HEK293 (cell line): Measurements from ENCODE around the gene MT1B.

Experiments
- CTCF ChIA-PET: fragments of 350-600 bp; formaldehyde crosslinking; extraction: SDS; loops from one replicate; lab custom pipeline; 2021; ENCODE audit warnings: antibody characterized with exemption; lab: Yijun Ruan, JAX
- POLR2A ChIA-PET: fragments of 300-600 bp; formaldehyde crosslinking; extraction: SDS; loops from one replicate; lab custom pipeline; 2020; ENCODE audit warnings: antibody characterized with exemption, inconsistent platforms; lab: Yijun Ruan, JAX
- H3K27ac ChIP-seq: fragments of 200-500 bp; sonication (Bioruptor generic); 2 replicates; pipeline ENCODE4 v1.5.1; 2014; ENCODE audit warnings: low read depth, low read length, control low read depth, inconsistent platforms; ENCODE audit errors: extremely low read depth
- H3K36me3 ChIP-seq, 2 experiments: fragments of 200-500 bp in 1 of 2; sonication (Bioruptor generic) in 1 of 2; 1 replicate in 1 of 2; 2 replicates in 1 of 2; pipeline ENCODE4 v1.5.1; 2014 to 2017; ENCODE audit warnings: inconsistent platforms in 2 of 2, low read length in 2 of 2; ENCODE audit not compliant: control insufficient read depth in 2 of 2, insufficient read depth in 1 of 2
- H3K4me1 ChIP-seq: fragments of 200-500 bp; sonication (Bioruptor generic); 2 replicates; pipeline ENCODE4 v1.5.1; 2014; ENCODE audit warnings: mild to moderate bottlenecking, low read length, inconsistent platforms; ENCODE audit not compliant: control insufficient read depth, insufficient read depth
- H3K4me3 ChIP-seq: 2 replicates; pipeline ENCODE4 v1.5.1; 2011; ENCODE audit warnings: low read depth, mild to moderate bottlenecking, control low read depth, low read length, moderate library complexity
- H3K9me3 ChIP-seq: fragments of 200-500 bp; sonication (Bioruptor generic); 2 replicates; pipeline ENCODE4 v1.5.1; 2014; ENCODE audit warnings: low read depth, low read length, inconsistent platforms; ENCODE audit not compliant: control insufficient read depth, insufficient read depth
- EGR2 ChIP-seq: fragments of 450-650 bp; formaldehyde crosslinking; IDR thresholded peaks from 2 replicates; pipeline ENCODE4 v1.5.1; 2016; ENCODE audit warnings: low read depth, missing biosample characterization, missing genetic modification characterization
- GLI2 ChIP-seq: fragments of 450-650 bp; formaldehyde crosslinking; IDR thresholded peaks from 2 replicates; pipeline ENCODE4; 2017; ENCODE audit warnings: missing biosample characterization, missing genetic modification characterization, low read depth, borderline replicate concordance
- KLF9 ChIP-seq: fragments of 450-650 bp; formaldehyde crosslinking; IDR thresholded peaks from 2 replicates; pipeline ENCODE4 v1.5.1; 2016; ENCODE audit warnings: missing biosample characterization, missing genetic modification characterization, low read depth
- REPIN1 ChIP-seq: fragments of 450-650 bp; formaldehyde crosslinking; IDR thresholded peaks from 2 replicates; pipeline ENCODE4 v1.5.1; 2017; ENCODE audit warnings: missing biosample characterization, missing genetic modification characterization, low read depth
- SALL2 ChIP-seq: fragments of 450-650 bp; formaldehyde crosslinking; IDR thresholded peaks from 2 replicates; pipeline ENCODE4 v1.5.0; 2017; ENCODE audit warnings: missing biosample characterization, mild to moderate bottlenecking, missing genetic modification characterization, borderline replicate concordance
- ZBTB20 ChIP-seq: fragments of 450-650 bp; formaldehyde crosslinking; IDR thresholded peaks from 2 replicates; pipeline ENCODE4 v1.5.1; 2016; ENCODE audit warnings: missing biosample characterization, missing genetic modification characterization
- ZBTB21 ChIP-seq: fragments of 450-650 bp; formaldehyde crosslinking; IDR thresholded peaks from 2 replicates; pipeline ENCODE4 v1.5.1; 2017; ENCODE audit warnings: missing biosample characterization, missing genetic modification characterization
- ZBTB7A ChIP-seq: fragments of 450-650 bp; formaldehyde crosslinking; IDR thresholded peaks from 2 replicates; pipeline ENCODE4 v1.5.1; 2016; ENCODE audit warnings: low read depth, missing biosample characterization, missing genetic modification characterization
- ZEB2 ChIP-seq: fragments of 450-650 bp; formaldehyde crosslinking; IDR thresholded peaks from 2 replicates; pipeline ENCODE4 v1.5.1; 2016; ENCODE audit warnings: missing biosample characterization, missing genetic modification characterization
- ZNF138 ChIP-seq: fragments of 450-650 bp; formaldehyde crosslinking; IDR thresholded peaks from 2 replicates; pipeline ENCODE4 v1.5.1; 2016; ENCODE audit warnings: missing biosample characterization, missing genetic modification characterization, borderline replicate concordance
- ZNF155 ChIP-seq: fragments of 450-650 bp; formaldehyde crosslinking; IDR thresholded peaks from 2 replicates; pipeline ENCODE4 v1.5.1; 2016; ENCODE audit warnings: missing biosample characterization, missing genetic modification characterization
- ZNF16 ChIP-seq: fragments of 450-650 bp; formaldehyde crosslinking; IDR thresholded peaks from 2 replicates; pipeline ENCODE4 v1.5.1; 2016; ENCODE audit warnings: low read depth, missing biosample characterization, missing genetic modification characterization
- ZNF239 ChIP-seq: fragments of 450-650 bp; formaldehyde crosslinking; IDR thresholded peaks from 2 replicates; pipeline ENCODE4 v1.5.1; 2016; ENCODE audit warnings: missing biosample characterization, missing genetic modification characterization
- ZNF274 ChIP-seq, 2 experiments: fragments of 200-500 bp in 1 of 2; fragments of 450-650 bp in 1 of 2; sonication (Bioruptor generic) in 1 of 2; formaldehyde crosslinking in 1 of 2; IDR thresholded peaks; 2 replicates each; pipeline versions ENCODE4 v1.5.1 to v1.6.1; 2014 to 2016; ENCODE audit warnings: borderline replicate concordance in 1 of 2, inconsistent platforms in 1 of 2, low read length in 1 of 2, missing biosample characterization in 1 of 2, missing genetic modification characterization in 1 of 2
- ZNF404 ChIP-seq: fragments of 450-650 bp; formaldehyde crosslinking; IDR thresholded peaks from 2 replicates; pipeline ENCODE4 v1.5.1; 2017; ENCODE audit warnings: missing biosample characterization, missing genetic modification characterization
- ZNF521 ChIP-seq: fragments of 450-650 bp; formaldehyde crosslinking; IDR thresholded peaks from 2 replicates; pipeline ENCODE4 v1.5.1; 2017; ENCODE audit warnings: missing biosample characterization, mild to moderate bottlenecking, missing genetic modification characterization
- ZNF629 ChIP-seq: fragments of 450-650 bp; formaldehyde crosslinking; IDR thresholded peaks from 2 replicates; pipeline ENCODE4 v1.5.1; 2017; ENCODE audit warnings: missing biosample characterization, missing genetic modification characterization
- TF ChIP-seq, protein P1 (sequence below): fragments of 450-650 bp; formaldehyde crosslinking; IDR thresholded peaks from 2 replicates; pipeline ENCODE4 v1.5.1; 2017; ENCODE audit warnings: missing biosample characterization, missing genetic modification characterization
- TF ChIP-seq, protein P2 (sequence below): fragments of 450-650 bp; formaldehyde crosslinking; IDR thresholded peaks from 2 replicates; pipeline ENCODE4 v1.5.1; 2017; ENCODE audit warnings: missing biosample characterization, missing genetic modification characterization
- TF ChIP-seq, protein P3 (sequence below): fragments of 450-650 bp; formaldehyde crosslinking; conservative IDR thresholded peaks from 2 replicates; pipeline ENCODE4 v1.5.1; 2016; ENCODE audit warnings: low read depth, missing biosample characterization, missing genetic modification characterization
- TF ChIP-seq, protein P4 (sequence below): fragments of 450-650 bp; formaldehyde crosslinking; IDR thresholded peaks from 2 replicates; pipeline ENCODE4 v1.5.1; 2016; ENCODE audit warnings: missing biosample characterization, missing genetic modification characterization, borderline replicate concordance

MT1B gene

DNA sequence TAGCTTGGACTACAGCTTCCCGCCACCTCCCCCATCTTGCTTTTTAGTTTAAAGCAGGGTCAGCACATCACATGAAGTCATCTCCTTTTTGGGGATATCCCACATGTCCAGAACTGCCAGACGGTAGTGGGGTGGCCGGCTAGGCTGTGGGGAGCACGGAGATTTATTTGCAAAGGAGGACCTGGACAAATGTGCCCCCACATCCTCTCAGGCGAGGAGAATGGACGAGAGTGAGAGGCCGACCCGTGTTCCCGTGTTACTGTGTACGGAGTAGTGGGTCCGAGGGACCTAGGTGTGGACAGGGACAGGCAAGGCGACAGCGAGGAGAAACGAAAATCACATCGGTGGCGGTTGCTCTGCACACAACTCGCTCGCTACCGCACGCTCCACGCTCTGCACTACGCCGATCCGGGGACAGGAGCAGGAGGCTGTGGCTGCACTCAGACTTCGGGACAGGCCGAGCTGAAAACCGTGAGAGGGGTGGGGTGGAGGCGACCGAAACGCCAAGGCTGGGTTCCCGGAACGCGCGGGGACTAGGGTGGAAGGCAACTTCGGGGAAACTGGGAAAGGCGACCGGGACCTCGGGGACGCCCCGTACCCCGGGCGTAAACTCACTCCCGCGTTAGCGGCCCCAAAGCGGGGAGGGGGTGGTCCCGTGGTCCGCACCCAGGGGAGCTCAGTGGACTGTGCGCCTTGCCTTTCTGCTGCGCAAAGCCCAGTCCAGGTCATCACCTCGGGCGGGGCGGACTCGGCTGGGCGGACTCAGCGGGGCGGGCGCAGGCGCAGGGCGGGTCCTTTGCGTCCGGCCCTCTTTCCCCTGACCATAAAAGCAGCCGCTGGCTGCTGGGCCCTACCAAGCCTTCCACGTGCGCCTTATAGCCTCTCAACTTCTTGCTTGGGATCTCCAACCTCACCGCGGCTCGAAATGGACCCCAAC, 13.6 kb upstream of the MT1B start, which contains the start of gene MT1A:
Gene MT1A, plus strand, starts transcription at position 853 of the 937 bp plus-strand sequence. Its CDS starts 73 bp downstream, at position 926.
- ChIA-PET POLR2A (no interaction called here), CTCF (interaction anchor here (1.0 to 1.2 kb wide), 2 partner anchors 11 to 61 kb away, joined by 3 read pairs; no protein-coding TSS in a partner anchor)
- H3K36me3 ChIP-seq: no peaks in the 10 kb centered on the region
- no peaks in the 10 kb centered on the region for H3K9me3 ChIP-seq
- no peak within 1 kb of the TSS for H3K27ac ChIP-seq
- no peaks in the 10 kb centered on the region for H3K4me1 ChIP-seq
- no peak within 1 kb of the TSS for H3K4me3 ChIP-seq
- TF ChIP-seq ZNF404 (tag by site-specific recombination) (no peak), ZNF521 (no peak), ZEB2 (tag by site-specific recombination) (no peak), EGR2 (tag by site-specific recombination) (no peak)
- TF ChIP-seq, protein P1, sequence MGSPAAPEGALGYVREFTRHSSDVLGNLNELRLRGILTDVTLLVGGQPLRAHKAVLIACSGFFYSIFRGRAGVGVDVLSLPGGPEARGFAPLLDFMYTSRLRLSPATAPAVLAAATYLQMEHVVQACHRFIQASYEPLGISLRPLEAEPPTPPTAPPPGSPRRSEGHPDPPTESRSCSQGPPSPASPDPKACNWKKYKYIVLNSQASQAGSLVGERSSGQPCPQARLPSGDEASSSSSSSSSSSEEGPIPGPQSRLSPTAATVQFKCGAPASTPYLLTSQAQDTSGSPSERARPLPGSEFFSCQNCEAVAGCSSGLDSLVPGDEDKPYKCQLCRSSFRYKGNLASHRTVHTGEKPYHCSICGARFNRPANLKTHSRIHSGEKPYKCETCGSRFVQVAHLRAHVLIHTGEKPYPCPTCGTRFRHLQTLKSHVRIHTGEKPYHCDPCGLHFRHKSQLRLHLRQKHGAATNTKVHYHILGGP (tag by site-specific recombination): no peak

DNA sequence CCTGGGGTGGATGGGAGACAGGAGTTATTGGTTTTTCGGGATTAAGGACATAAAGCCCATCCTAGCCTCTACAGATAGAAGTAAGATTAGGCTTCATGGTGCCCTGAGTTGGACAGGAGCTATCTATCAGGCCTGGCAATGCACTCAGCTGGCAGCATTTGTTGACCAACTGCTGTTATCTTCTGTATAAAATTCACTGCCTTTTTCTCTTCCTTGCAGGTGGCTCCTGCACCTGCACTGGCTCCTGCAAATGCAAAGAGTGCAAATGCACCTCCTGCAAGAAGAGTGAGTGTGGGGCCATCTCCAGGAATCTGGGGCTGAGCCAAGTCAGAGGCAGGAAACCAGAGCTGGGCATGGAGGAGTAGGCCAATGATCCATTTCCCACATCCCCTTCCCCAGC, 12.6 kb upstream of the MT1B start:
- Histone ChIP-seq H3K36me3 (no peaks in the 10 kb centered on the region), H3K9me3 (no peaks in the 10 kb centered on the region)
- CTCF ChIA-PET: interaction anchor here (0.5 to 0.7 kb wide), 2 partner anchors 12 to 35 kb away, joined by 3 read pairs; no protein-coding TSS in a partner anchor

DNA sequence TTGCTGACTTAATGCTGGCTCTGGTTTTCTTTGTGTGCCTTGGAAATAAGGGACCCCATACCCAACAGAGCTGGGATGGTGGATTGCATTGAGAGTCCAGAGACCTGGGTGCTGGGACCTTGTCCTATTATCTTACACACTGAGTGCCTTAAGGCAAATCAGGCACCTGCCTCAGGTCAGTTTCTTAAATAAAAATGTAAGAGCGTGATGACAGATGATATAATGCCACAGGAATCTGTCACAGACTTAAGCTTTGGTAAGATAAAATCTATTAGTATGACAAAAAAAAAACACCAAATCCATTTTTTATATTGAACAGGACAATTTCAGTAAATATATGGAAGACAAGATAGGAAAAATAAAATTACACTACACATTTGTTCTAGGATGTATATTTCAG, 11.6 kb upstream of the MT1B start:
- Histone ChIP-seq H3K4me1 (no peaks in the 10 kb centered on the region), H3K4me3 (no peak overlapping the region), H3K27ac (no peak overlapping the region), H3K36me3 (no peaks in the 10 kb centered on the region), H3K9me3 (no peaks in the 10 kb centered on the region)
- CTCF ChIA-PET: interaction anchor here (1.1 kb wide), 1 partner anchor 62 kb away, joined by 4 read pairs; no protein-coding TSS in a partner anchor
- POLR2A ChIA-PET: no interaction called here
- TF ChIP-seq, protein P2, sequence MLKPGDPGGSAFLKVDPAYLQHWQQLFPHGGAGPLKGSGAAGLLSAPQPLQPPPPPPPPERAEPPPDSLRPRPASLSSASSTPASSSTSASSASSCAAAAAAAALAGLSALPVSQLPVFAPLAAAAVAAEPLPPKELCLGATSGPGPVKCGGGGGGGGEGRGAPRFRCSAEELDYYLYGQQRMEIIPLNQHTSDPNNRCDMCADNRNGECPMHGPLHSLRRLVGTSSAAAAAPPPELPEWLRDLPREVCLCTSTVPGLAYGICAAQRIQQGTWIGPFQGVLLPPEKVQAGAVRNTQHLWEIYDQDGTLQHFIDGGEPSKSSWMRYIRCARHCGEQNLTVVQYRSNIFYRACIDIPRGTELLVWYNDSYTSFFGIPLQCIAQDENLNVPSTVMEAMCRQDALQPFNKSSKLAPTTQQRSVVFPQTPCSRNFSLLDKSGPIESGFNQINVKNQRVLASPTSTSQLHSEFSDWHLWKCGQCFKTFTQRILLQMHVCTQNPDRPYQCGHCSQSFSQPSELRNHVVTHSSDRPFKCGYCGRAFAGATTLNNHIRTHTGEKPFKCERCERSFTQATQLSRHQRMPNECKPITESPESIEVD: no peak
- TF ChIP-seq, protein P1 (tag by site-specific recombination): no peak
- TF ChIP-seq GLI2 (tag by site-specific recombination): no peak
- TF ChIP-seq SALL2: no peak
- no peak for TF ChIP-seq ZBTB7A (tag by site-specific recombination)
- no peak for TF ChIP-seq ZNF629 (tag by site-specific recombination)
- TF ChIP-seq, protein P3, sequence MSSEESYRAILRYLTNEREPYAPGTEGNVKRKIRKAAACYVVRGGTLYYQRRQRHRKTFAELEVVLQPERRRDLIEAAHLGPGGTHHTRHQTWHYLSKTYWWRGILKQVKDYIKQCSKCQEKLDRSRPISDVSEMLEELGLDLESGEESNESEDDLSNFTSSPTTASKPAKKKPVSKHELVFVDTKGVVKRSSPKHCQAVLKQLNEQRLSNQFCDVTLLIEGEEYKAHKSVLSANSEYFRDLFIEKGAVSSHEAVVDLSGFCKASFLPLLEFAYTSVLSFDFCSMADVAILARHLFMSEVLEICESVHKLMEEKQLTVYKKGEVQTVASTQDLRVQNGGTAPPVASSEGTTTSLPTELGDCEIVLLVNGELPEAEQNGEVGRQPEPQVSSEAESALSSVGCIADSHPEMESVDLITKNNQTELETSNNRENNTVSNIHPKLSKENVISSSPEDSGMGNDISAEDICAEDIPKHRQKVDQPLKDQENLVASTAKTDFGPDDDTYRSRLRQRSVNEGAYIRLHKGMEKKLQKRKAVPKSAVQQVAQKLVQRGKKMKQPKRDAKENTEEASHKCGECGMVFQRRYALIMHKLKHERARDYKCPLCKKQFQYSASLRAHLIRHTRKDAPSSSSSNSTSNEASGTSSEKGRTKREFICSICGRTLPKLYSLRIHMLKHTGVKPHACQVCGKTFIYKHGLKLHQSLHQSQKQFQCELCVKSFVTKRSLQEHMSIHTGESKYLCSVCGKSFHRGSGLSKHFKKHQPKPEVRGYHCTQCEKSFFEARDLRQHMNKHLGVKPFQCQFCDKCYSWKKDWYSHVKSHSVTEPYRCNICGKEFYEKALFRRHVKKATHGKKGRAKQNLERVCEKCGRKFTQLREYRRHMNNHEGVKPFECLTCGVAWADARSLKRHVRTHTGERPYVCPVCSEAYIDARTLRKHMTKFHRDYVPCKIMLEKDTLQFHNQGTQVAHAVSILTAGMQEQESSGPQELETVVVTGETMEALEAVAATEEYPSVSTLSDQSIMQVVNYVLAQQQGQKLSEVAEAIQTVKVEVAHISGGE: no peak

More for the DNA sequence above, 12.6 kb upstream of the MT1B start:
- POLR2A ChIA-PET: no interaction called here
- no peaks in the 10 kb centered on the region for H3K4me1 ChIP-seq
- no peak overlapping the region for H3K4me3 ChIP-seq
- no peak overlapping the region for H3K27ac ChIP-seq
- TF ChIP-seq ZNF239 (tag by site-specific recombination) (no peak), ZBTB20 (no peak), ZNF16 (no peak), ZNF138 (tag by site-specific recombination) (no peak), ZNF274 (IDR thresholded peaks at IDR 0.05; ENCODE audit: low read length) (no peak), ZNF274 (tag by site-specific recombination; IDR thresholded peaks at IDR 0.05; ENCODE audit: borderline replicate concordance) (no peak), ZBTB21 (tag by site-specific recombination) (no peak), REPIN1 (tag by site-specific recombination) (no peak), KLF9 (no peak), ZNF155 (tag by site-specific recombination) (no peak)
- TF ChIP-seq, protein P4, sequence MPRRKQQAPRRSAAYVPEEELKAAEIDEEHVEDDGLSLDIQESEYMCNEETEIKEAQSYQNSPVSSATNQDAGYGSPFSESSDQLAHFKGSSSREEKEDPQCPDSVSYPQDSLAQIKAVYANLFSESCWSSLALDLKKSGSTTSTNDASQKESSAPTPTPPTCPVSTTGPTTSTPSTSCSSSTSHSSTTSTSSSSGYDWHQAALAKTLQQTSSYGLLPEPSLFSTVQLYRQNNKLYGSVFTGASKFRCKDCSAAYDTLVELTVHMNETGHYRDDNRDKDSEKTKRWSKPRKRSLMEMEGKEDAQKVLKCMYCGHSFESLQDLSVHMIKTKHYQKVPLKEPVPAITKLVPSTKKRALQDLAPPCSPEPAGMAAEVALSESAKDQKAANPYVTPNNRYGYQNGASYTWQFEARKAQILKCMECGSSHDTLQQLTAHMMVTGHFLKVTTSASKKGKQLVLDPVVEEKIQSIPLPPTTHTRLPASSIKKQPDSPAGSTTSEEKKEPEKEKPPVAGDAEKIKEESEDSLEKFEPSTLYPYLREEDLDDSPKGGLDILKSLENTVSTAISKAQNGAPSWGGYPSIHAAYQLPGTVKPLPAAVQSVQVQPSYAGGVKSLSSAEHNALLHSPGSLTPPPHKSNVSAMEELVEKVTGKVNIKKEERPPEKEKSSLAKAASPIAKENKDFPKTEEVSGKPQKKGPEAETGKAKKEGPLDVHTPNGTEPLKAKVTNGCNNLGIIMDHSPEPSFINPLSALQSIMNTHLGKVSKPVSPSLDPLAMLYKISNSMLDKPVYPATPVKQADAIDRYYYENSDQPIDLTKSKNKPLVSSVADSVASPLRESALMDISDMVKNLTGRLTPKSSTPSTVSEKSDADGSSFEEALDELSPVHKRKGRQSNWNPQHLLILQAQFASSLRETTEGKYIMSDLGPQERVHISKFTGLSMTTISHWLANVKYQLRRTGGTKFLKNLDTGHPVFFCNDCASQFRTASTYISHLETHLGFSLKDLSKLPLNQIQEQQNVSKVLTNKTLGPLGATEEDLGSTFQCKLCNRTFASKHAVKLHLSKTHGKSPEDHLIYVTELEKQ (tag by site-specific recombination): no peak
